HuH-7.5 (cell line): ENCODE measurements around the gene CYFIP2.

Experiments used
- DNase-seq: peaks from one replicate; pipeline ENCODE4 v3.0.0; 2011; ENCODE audit warnings: low spot score

The CYFIP2 gene

DNA sequence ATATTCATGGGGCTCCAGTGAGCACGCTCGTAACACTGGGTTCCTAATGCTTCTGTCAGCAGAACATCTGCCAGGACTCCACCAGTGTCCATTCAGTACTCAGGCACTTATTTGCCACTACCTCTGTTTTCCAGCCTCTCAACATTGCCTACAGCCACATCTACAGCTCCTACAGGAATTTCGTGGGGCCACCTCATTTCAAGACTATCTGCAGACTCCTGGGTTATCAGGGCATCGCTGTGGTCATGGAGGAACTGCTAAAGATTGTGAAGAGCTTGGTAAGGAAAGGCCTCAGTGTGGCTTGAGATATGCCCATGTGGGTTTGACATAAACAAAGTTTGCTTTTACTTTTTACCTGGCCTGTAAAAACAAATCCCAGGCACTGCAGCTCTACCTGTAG lies 92.9 kb downstream of the CYFIP2 start:
- no peak for DNase-seq

DNA sequence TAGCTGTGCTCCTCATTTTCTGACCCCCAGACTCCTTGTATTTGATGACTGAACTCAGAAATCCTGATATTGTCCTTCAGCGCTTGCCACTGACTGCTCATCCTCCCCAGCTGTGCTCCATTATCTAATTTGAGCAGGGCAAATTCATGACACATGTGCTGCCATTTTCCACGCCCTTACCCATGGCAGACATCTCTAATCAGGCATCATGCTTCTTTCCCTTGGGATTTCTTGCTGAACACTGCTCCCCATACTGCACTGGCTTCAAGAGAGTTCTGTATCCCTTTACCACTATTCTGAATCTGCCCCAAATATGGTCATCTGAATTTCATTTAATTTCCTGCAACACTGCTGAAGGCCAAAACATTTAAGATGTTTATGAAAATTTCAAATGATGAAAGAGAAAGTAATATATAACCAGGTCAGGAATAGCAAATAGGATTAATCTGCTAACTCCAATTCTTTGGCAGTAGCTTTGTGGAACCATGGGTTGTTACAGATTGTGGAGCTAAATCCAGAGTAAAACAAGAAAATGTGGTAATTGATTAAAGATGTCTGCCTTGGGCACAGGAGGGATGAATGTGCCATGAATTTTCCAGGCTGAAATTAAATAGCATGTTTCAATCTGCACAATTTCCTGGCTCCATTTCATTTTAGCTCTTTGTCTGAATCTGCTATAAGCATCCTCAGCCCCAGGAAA lies 93.6 kb downstream of the CYFIP2 start:
- no peak for DNase-seq

GRCh38 chr5:157362012-157362411 lies 96.1 kb downstream of the CYFIP2 start:
- no peak for DNase-seq

- DNase-seq = no peak
Measured at GRCh38 chr5:157362502-157362901, 96.6 kb downstream of the CYFIP2 start.

- no peak for DNase-seq
Measured at GRCh38 chr5:157362982-157363381, 97.1 kb downstream of the CYFIP2 start.

DNA sequence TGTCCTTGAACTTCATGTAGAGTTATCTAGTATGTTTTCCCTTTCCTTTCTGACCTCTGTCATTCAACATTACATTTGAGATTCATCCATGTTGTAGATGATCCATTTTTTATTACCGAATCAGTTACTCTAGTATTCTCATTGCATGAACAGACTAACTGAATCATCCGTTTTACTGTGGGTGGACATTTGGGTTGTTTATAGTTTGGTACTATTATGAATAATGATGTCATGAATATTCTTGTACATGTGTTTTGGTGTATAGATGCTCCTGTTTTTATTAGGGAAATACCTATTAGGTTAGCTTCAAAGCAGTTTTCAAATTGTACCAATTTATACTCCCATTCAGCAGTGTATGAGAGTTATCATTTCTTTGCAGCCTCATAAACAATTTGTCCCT lies 99.8 kb downstream of the CYFIP2 start:
- DNase-seq = no peak

DNA sequence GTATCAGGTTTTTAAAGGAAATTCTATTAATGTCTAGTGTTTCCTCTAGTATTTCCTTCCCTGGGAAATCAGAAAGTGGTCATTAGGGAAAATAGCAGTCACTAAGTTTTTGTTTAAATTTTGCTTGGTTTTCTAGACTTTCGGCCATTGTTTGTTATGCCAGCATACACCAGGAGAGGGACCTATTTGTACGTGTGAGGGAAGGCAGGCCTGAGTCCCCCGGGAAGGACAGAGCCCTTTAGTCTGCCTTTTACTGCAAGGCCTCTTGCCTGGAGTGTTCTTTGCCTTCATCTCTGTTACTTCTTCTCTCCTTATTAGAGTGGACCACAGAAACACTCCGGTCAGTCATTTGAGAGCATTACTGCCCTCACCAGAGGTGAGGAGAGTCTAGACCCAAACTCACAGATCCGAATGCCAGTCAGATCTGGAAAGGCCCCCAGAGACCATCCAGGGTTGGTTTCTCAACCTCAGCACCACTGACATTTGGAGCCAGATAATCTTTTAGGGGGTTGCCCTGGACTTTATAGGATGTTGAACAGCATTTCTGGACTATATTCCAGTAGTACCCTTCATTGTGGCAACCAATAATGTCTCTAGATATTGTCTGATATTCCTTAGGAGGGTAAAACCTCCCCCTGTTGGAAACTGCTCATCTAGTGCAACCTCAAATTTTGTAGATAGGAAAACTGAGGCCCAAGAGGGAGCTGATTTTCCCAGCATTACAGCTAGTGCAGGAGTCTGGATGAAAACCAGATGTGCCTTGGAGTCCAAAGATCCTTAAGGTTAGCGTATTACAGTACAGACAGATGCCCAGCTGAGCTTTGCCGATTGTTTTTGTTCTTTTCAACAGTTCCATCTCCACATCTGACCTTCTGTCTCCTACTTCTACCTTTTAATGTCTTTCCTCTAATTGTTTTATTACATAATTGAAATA lies 101.1 kb downstream of the CYFIP2 start:
- no peak for DNase-seq

- no peak for DNase-seq
Measured at GRCh38 chr5:157369507-157369906, 103.6 kb downstream of the CYFIP2 start.

DNA sequence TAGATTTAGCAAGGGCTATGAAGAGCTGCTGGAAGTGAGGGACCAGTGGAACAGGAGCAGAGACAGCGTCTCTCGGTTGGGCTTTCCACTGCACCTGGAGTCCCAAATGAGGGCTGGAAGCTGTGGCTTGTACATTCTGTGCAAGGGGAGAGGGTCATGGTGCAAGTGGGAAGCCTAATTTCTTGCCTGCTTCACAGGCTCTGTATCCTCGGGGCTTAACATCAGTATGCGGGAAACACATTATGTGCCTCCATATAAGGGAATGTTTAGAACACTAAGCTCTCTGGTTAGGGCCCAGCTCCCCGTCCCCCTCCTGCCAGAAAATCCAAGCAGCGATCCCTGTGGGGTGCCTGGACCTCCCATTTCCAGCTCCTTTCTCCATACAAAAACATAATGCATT lies 105.0 kb downstream of the CYFIP2 start:
- no peak for DNase-seq

GRCh38 chr5:157371655-157372471 lies 105.9 kb downstream of the CYFIP2 start:
- DNase-seq = no peak

- no peak for DNase-seq
Measured at GRCh38 chr5:157372472-157372822, 106.5 kb downstream of the CYFIP2 start.

- DNase-seq = no peak
Measured at GRCh38 chr5:157378509-157378908, 112.6 kb downstream of the CYFIP2 start.

- no peak for DNase-seq
Measured at GRCh38 chr5:157379983-157380382, 114.1 kb downstream of the CYFIP2 start.

DNA sequence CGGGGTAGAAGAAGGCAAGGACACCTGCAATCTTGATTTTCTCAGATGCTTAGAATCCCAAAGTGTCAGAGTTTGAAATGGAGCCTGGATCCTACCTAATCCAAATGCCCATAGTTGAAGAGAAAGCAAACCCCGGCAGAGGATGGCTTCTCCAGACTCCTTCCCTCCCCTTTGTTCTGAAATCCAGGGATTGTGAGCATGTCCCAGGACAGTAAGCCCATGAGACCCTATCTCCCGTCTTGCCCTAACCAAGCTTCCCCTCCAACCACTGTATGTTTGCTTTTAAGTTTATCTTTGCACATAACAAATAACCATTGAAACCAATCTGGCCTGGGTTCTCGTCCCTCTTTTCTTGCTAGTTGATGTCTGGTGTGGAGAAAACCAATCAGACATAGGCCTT lies 115.8 kb downstream of the CYFIP2 start:
- DNase-seq = no peak

- no peak for DNase-seq
Measured at GRCh38 chr5:157382996-157383800, 117.3 kb downstream of the CYFIP2 start.

DNA sequence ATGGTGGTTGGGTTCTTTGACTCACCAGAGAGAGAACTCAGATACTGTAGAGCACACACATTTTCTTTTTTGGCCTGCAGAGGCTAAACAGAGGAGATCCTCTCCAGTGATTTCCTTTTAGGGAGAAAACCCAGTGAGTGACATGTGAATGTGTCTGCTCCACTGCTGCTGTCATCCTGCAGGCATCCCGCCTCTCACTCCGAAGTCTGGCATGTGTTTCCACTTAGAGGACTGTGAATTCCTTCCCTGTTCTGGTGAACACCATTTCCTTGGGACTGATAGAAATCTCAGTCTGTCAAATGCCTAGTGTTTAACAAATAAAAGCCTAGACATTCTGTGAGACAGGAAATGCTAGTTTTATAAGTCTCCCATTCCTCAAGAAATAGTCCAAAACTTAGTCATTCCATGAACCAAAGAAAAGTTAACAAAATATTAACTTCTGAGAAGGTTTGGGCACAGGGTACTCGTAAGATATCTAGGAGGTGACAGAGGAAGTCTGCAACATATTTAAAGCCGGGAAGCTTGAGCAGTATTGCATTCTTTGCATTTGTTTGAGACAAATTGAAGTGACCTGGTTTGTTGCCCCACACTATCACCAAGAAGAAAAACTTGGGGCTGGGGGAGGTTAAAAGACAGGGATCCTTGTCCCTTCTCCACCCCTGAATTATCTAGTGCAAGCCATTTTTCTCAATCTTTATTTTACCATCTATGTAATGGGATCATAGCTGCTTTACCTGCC lies 119.2 kb downstream of the CYFIP2 start:
- no peak for DNase-seq

DNA sequence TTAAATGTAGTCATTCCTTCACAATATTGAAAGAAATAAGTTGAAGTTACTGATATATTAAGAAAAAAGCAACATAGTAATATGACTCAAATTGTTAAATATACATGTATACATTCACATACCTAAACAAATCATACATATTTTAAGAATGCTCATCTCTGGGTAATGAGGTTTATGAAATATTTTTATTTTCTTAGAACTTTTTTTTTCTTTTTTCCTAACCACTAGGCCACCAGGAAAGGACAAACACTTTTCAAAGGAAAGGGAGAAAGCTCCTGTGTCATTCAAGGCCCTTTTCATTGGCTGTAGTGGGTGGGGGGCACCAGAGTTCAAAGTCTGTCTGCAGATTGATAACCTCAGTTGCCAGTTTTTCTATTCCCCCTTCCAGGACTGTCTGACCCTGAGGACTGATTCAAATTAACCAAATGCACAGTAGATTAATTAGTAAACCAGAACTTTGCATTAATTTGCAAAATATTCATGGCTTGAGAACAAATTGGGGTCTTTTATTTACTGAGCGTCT lies 121.2 kb downstream of the CYFIP2 start:
- no peak for DNase-seq

DNA sequence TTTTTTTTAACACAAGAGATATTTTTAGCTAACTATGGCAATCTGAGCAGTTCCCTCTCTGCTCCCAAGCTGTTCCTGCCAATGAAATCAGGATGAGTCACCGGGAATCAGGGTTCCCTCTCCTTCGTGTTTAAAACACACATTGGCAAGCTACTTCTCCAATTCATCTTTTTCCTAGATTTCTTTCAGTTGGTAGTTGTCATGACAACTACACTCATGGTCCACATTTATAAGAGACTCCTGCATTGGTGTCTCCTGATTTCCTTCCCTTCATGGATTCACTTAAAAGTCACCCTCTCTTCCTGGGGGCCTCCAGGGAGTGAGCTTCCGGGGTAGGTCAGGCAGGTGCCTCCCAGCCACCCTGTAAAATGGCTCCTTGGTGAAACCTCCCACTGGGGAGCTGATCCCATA lies 121.8 kb downstream of the CYFIP2 start:
- DNase-seq = no peak

- DNase-seq = no peak
Measured at GRCh38 chr5:157388111-157388710, 122.3 kb downstream of the CYFIP2 start.

DNA sequence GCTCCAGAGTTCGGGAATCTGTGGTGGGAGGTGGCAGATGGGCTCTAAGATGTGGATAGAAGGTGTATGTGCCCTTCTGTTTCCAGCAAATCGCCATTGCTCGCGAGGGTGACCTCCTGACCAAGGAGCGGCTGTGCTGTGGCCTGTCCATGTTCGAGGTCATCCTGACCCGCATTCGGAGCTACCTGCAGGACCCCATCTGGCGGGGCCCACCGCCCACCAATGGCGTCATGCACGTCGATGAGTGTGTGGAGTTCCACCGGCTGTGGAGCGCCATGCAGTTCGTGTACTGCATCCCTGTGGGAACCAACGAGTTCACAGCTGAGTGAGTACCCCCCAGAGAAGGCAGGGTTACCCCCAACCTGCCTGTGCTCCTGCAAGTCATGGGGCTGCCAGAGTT lies 123.2 kb downstream of the CYFIP2 start:
- no peak for DNase-seq
